Thyroid gland (tissue), 4 donors: ENCODE measurements around the gene ANTXR2.

Source experiments
- POLR2A ChIP-seq, 2 donors: fragments of 450-650 bp; IDR thresholded peaks; one replicate each; pipeline ENCODE4 v1.6.1; 2017; ENCODE audit warnings: antibody characterized with exemption in 2 of 2, mild to moderate bottlenecking in 2 of 2, moderate library complexity in 1 of 2
- TF ChIP-seq, protein P1 (sequence below), 6 experiments: fragments of 200-600 bp in 3 of 6; fragments of 450-650 bp in 3 of 6; sonication (generic) in 3 of 6; IDR thresholded peaks; one replicate each; pipeline ENCODE4 v1.5.1; 2016 to 2019; ENCODE audit warnings: antibody characterized with exemption in 6 of 6, mild to moderate bottlenecking in 2 of 6, inconsistent platforms in 1 of 6, moderate library complexity in 1 of 6

- TF ChIP-seq, protein P1, sequence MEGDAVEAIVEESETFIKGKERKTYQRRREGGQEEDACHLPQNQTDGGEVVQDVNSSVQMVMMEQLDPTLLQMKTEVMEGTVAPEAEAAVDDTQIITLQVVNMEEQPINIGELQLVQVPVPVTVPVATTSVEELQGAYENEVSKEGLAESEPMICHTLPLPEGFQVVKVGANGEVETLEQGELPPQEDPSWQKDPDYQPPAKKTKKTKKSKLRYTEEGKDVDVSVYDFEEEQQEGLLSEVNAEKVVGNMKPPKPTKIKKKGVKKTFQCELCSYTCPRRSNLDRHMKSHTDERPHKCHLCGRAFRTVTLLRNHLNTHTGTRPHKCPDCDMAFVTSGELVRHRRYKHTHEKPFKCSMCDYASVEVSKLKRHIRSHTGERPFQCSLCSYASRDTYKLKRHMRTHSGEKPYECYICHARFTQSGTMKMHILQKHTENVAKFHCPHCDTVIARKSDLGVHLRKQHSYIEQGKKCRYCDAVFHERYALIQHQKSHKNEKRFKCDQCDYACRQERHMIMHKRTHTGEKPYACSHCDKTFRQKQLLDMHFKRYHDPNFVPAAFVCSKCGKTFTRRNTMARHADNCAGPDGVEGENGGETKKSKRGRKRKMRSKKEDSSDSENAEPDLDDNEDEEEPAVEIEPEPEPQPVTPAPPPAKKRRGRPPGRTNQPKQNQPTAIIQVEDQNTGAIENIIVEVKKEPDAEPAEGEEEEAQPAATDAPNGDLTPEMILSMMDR (IDR thresholded peaks at IDR 0.05), result no peak
- no peak for TF ChIP-seq POLR2A (IDR thresholded peaks at IDR 0.05)
Observed at GRCh38 chr4:80022282-80022681, 50.7 kb downstream of the ANTXR2 start.
